Psoas muscle (tissue), 8 donors: ENCODE results near the gene SLC25A6. TPM values are rescaled to one million over a fixed set of nuclear protein-coding genes. Genes with fewer than 3 reads are reported as not detected.
A peak's percentile ranks its signal among the peaks of the same experiment; 100 is the strongest.

Experiments used
- ATAC-seq, 4 donors: fragments of 200-7000 bp; cut with Tn5 transposase; one replicate each; pipeline ENCODE4 v1.9.1; 2020; ENCODE audit warnings: moderate library complexity in 3 of 4, mild to moderate bottlenecking in 2 of 4
- DNase-seq, 2 donors: peaks; one replicate each; pipeline ENCODE4 v3.0.0-alpha.2; 2020
- H3K27ac ChIP-seq: fragments of 200-600 bp; one replicate; pipeline ENCODE4 v1.8.0; 2022
- H3K27me3 ChIP-seq, 3 donors: fragments of 200-600 bp in 1 of 3; one replicate each; pipeline versions ENCODE4 v1.6.1 to v1.8.0; 2013 to 2022; ENCODE audit warnings: low read length in 2 of 3, mild to moderate bottlenecking in 2 of 3, moderate library complexity in 1 of 3; ENCODE audit not compliant: insufficient read depth in 3 of 3
- H3K36me3 ChIP-seq, 2 donors: fragments of 200-600 bp in 1 of 2; one replicate each; pipeline versions ENCODE4 v1.6.1 to v1.8.0; 2013 to 2022; ENCODE audit warnings: low read depth in 1 of 2, mild to moderate bottlenecking in 1 of 2, moderate library complexity in 1 of 2; ENCODE audit not compliant: insufficient read depth in 1 of 2
- H3K4me1 ChIP-seq: fragments of 200-600 bp; one replicate; pipeline ENCODE4 v1.8.0; 2022
- H3K4me3 ChIP-seq: fragments of 200-600 bp; one replicate; pipeline ENCODE4 v1.8.0; 2022; ENCODE audit warnings: mild to moderate bottlenecking
- H3K9me3 ChIP-seq: fragments of 200-600 bp; one replicate; pipeline ENCODE4 v1.8.0; 2022
- CTCF ChIP-seq: fragments of 200-600 bp; IDR thresholded peaks from one replicate; pipeline ENCODE4 v1.8.0; 2022; ENCODE audit warnings: antibody characterized with exemption
- WGBS, 3 donors: extraction: QIAGEN DNeasy Blood & Tissue Kit; methylation state at CpG; one replicate each; pipeline versions ENCODE4 v1.1.6 to v1.1.7; 2013; 5-methylcytosine and 5-hydroxymethylcytosine counted together
- intact Hi-C, 2 donors: fragments of 100-400 bp; cut with DNase I; formaldehyde crosslinking; loops; one replicate each; pipeline versions ENCODE4 v1.11.0 to v1.14.2; 2022
- polyA plus RNA-seq, 3 donors: library from polyadenylated mRNA; stranded (reverse); fragments of 200-250 nt; gene quantifications; one replicate each; pipeline ENCODE4 v1.2.3, GENCODE V29; 2013
- total RNA-seq, 4 donors: library from RNA; stranded (reverse); fragmentation: NEBNext Ultra II Directional in 2 of 4; extraction: Animal tissue kit (Norgen Biotek cat#: 25700) in 2 of 4; gene quantifications; one replicate each; pipeline versions ENCODE4 v1.2.1 to v1.2.4, GENCODE V29; 2021 to 2023
- donor health status: healthy with polysubstance abuse.
- donor health status: DM: no; HTN: no; CAD: no; lungs with moderate emphysema.
- donor health status: Bipolar disorder and iron deficiency.
- donor health status: healthy.
- donor health status: DM: yes; HTN: yes; CAD: no.
- donor health status: DM: no; HTN: no; CAD: no.
- donor health status: DM: no; HTN: no; CAD: no.
- donor health status: DM: yes; HTN: yes; CAD: no.

The SLC25A6 gene
- total and polyA plus RNA-seq, 7 donors: 48.4 to 189 (median 83.0) TPM

GRCh38 chrX:1336948-1337779 lies 54.7 kb downstream of the SLC25A6 start:
- Histone ChIP-seq H3K36me3 (no peaks in the 10 kb centered on the region), H3K27ac (peak overlapping the region; percentile 41), H3K27me3 (peaks cover 0 to 2% (median 0%) of the 10 kb centered on the region in 3 donors), H3K9me3 (peaks cover 11% of the 10 kb centered on the region), H3K4me3 (peak overlapping the region; percentile 63), H3K4me1 (no peaks in the 10 kb centered on the region)
- TF ChIP-seq CTCF: no peak
- 48 to 70% (median 62%) methylated on average over 16 to 18 of the region's 18 CpGs for WGBS, 3 donors
- ATAC-seq (no peak), DNase-seq (peak in 1 of 2 donors; percentile 32)
- intact Hi-C loops: no loop called here

GRCh38 chrX:1336331-1336943 lies 55.5 kb downstream of the SLC25A6 start, which contains the start of gene IL3RA:
IL3RA (plus strand) TSS chrX:1336785; CDS start chrX:1341766, 4,981 bp downstream.
- WGBS, 3 donors: 24 to 31% (median 28%) methylated on average over 14 of the region's 14 CpGs
- intact Hi-C loops: no loop called here
- H3K27me3 ChIP-seq: peaks cover 0 to 2% (median 0%) of the 10 kb centered on the region in 3 donors
- H3K36me3 ChIP-seq: no peaks in the 10 kb centered on the region
- peaks cover 11% of the 10 kb centered on the region for H3K9me3 ChIP-seq
- H3K27ac ChIP-seq: peak within 1 kb of the TSS; percentile 41
- peak in 2 of 4 donors; percentile 46 to 51 for ATAC-seq
- H3K4me1 ChIP-seq: no peaks in the 10 kb centered on the region
- peak within 1 kb of the TSS; percentile 63 for H3K4me3 ChIP-seq
- peak in 1 of 2 donors; percentile 32 for DNase-seq
- TF ChIP-seq CTCF: no peak

Other genes with a start within 250 kb of the SLC25A6 start
- under 1 TPM in 1 of 4 donors, not detected in 3; 0.15 TPM for gene CRLF2, start 179.5 kb downstream of the SLC25A6 start, total RNA-seq
- gene CRLF2, start 179.5 kb downstream of the SLC25A6 start, polyA plus RNA-seq: under 1 TPM in 1 of 3 donors, not detected in 2; 0.13 TPM
- gene CSF2RA, start 123.3 kb downstream of the SLC25A6 start, total RNA-seq: 1 to 10 TPM in 2 of 4 donors, under 1 TPM in 2; 0.95 to 2.0 (median 1.1) TPM
- under 1 TPM; 0.48 to 0.74 (median 0.49) TPM for gene CSF2RA, start 123.3 kb downstream of the SLC25A6 start, polyA plus RNA-seq
- 1 to 10 TPM; 1.5 to 8.3 (median 4.6) TPM for gene IL3RA, start 55.3 kb downstream of the SLC25A6 start, total RNA-seq
- gene IL3RA, start 55.3 kb downstream of the SLC25A6 start, polyA plus RNA-seq: 1 to 10 TPM; 3.4 to 7.0 (median 4.6) TPM
- 10 to 100 TPM in 3 of 4 donors, 1 to 10 TPM in 1; 9.4 to 18.2 (median 11.9) TPM for gene ASMTL, start 60.8 kb upstream of the SLC25A6 start, total RNA-seq
- 1 to 10 TPM; 6.6 to 9.8 (median 7.5) TPM for gene ASMTL, start 60.8 kb upstream of the SLC25A6 start, polyA plus RNA-seq
- 1 to 10 TPM; 1.3 to 4.1 (median 1.5) TPM for gene P2RY8, start 145.1 kb upstream of the SLC25A6 start, total RNA-seq
- gene P2RY8, start 145.1 kb upstream of the SLC25A6 start, polyA plus RNA-seq: 1 to 10 TPM in 2 of 3 donors, under 1 TPM in 1; 0.79 to 2.0 (median 1.3) TPM
- 10 to 100 TPM in 3 of 4 donors, 1 to 10 TPM in 1; 9.9 to 20.4 (median 13.1) TPM for gene AKAP17A, start 199.5 kb upstream of the SLC25A6 start, total RNA-seq
- 10 to 100 TPM; 13.2 to 25.1 (median 24.0) TPM for gene AKAP17A, start 199.5 kb upstream of the SLC25A6 start, polyA plus RNA-seq
- under 1 TPM in 1 of 4 donors, not detected in 3; 0.99 TPM for gene ASMT, start 222.9 kb upstream of the SLC25A6 start, total RNA-seq
- under 1 TPM in 1 of 3 donors, not detected in 2; 0.14 TPM for gene ASMT, start 222.9 kb upstream of the SLC25A6 start, polyA plus RNA-seq